HG03460 (cell line): ENCODE data around the gene TYW1.
"Not testable (repeated sequence)": the region's sequence is repeated elsewhere in the genome, so short reads cannot be mapped to it uniquely, and the experiment has no call there.

Experiments
- ATAC-seq: cut with Tn5 transposase; IDR thresholded peaks from one replicate; pipeline ENCODE4 v1.9.1; 2021; ENCODE audit not compliant: unreplicated experiment

Gene TYW1

DNA sequence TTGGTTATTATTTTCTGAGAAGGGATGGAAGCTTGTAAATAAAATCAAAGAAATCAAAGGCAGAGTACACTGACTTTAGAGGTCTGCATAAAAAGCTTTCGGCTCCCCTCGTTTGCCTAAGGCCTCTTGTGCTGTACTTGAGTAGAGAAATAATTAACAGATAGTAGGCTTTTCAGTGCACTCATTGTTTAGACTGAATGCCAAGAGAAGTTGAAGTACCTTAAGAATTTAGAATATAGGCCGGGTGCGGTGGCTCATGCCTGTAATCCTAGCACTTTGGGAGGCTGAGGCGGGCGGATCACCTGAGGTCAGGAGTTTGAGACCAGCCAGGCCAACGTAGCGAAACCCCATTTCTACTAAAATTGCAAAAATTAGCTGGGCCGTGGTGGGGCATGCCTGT lies 232.4 kb downstream of the TYW1 start:
- ATAC-seq: not testable (repeated sequence)

GRCh38 chr7:67230029-67230428 lies 233.4 kb downstream of the TYW1 start:
- not testable (repeated sequence) for ATAC-seq

DNA sequence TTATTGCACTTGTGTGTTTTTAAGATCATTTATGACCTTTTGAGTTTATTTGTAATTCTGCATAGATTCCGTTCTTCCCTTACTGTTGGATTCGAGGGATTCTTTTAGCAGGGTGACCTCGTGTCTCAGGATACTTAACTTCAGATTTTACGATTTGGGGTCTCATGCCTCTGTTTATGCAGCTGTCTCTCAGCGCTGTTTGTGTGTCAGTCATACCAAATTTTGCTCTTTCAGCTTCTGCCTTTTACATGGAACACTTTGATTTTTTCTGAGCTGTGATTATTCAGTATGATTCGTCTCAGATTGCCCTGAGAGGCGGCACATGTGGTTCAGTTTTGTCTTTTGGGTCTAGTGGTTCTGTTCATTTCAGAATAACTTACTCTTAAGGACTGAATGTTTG lies 236.9 kb downstream of the TYW1 start:
- not testable (repeated sequence) for ATAC-seq

GRCh38 chr7:67236216-67236615 lies 239.6 kb downstream of the TYW1 start:
- not testable (repeated sequence) for ATAC-seq

- ATAC-seq: not testable (repeated sequence)
Measured at GRCh38 chr7:67242871-67243270, 246.2 kb downstream of the TYW1 start.

DNA sequence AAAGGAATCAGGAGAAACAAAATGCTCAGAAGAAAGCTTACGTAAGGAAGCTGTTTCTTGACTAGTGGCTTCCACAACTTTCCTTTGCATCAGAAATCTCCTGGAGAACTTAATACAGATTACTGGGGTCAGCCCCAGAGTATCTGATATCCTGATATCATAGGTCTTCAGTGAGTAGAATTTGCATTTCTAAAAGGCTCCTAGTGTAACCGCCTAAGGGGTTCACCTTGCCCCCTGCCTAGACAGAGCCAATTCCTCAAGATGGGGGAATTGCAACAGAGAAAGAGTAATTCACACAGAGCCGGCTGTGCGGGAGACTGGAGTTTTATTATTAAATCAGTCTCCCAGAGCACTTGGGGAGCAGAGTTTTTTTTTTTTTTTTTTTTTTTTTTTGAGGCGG lies 251.7 kb downstream of the TYW1 start:
- not testable (repeated sequence) for ATAC-seq

DNA sequence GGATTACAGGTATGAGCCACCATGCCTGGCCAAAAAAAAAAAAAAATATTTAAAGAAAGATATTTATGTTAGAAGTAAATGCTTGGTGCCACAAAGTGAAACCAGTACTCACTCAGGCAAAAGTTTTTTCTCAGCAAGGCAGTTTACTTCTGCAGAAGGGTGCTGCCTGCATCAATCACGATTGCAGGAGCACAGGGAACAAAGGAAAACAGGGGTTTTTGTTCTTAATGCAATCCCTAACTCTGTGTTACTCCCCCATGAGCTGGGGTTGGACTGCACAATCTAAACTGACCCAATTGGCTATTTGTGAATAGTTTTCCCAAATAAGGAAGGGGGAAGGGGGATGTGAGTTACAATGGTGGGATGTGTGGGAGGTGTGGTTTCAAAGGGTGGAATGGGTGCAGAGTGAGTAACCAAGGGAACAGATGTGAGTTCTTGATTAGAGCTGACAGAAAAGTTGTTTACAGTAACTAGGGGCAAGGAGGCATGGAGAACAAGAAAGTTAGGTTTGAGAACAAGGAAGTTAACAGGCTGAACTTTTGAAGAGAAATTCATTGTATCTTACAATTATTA lies 255.4 kb downstream of the TYW1 start:
- ATAC-seq: no peak

- ATAC-seq: not testable (repeated sequence)
Measured at GRCh38 chr7:67255076-67255475, 258.4 kb downstream of the TYW1 start.

- ATAC-seq: not testable (repeated sequence)
Measured at GRCh38 chr7:67257779-67258178, 261.1 kb downstream of the TYW1 start.

- ATAC-seq: not testable (repeated sequence)
Measured at GRCh38 chr7:67259363-67259762, 262.7 kb downstream of the TYW1 start.

DNA sequence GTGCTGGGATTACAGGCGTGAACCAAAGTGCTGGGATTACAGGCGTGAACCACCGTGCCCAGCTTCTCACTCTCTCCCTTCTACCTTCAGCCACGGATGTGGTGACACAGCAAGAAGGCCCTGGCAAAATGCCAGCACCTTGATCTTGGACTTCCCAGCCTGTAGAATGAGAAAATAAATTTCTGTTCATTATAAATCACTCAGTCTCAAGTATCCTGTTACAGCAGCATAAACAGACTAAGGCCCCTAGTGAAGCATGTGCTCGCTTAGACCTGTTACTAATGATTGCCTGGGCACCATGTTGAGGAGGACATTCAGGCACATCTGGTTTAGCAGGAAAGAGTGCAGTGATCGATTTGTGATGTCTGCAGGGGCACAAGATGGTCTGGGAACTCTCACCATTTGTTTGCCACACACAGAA lies 263.5 kb downstream of the TYW1 start:
- not testable (repeated sequence) for ATAC-seq

- ATAC-seq: not testable (repeated sequence)
Measured at GRCh38 chr7:67264000-67264399, 267.4 kb downstream of the TYW1 start.

DNA sequence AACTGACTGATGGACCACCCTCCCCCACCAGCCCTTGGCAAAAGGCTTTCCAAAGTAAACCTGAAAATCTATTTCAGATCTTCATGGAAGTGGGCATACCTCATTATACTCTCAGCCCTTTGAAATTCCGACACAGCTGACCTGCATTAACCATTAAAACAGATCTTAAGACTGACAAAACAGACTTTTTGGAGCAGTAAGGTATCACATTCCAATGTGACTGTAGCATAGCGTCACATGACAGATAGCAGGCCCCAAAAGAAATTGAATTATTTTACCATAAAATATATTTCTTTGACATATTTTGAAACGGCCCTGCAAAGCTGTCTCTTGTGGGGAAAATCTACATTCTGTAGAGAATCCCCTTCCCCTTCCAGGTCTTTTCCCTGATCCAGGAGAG lies 269.4 kb downstream of the TYW1 start:
- ATAC-seq: not testable (repeated sequence)

GRCh38 chr7:67267914-67268313 lies 271.3 kb downstream of the TYW1 start:
- no peak for ATAC-seq

DNA sequence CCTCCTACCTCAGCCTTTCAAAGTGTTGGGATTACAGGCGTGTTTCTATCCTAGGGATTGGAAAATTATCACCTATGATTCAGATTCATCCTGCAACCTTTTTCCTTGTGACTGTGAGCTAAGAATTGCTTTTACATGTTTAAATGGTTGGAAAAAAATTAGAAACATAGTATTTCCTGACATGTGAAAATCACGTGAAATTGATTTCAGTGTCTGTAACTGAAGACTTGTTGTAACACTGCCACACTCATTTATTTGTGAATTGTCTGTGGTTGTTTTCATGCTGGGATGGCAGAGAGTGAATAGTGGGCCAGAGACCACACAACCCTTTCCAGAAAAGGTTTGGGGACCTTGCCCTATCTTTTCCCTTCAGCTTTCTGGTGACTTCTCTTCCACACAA lies 273.3 kb downstream of the TYW1 start:
- not testable (repeated sequence) for ATAC-seq
